Measurements from ENCODE around the gene SERF2.

DNA sequence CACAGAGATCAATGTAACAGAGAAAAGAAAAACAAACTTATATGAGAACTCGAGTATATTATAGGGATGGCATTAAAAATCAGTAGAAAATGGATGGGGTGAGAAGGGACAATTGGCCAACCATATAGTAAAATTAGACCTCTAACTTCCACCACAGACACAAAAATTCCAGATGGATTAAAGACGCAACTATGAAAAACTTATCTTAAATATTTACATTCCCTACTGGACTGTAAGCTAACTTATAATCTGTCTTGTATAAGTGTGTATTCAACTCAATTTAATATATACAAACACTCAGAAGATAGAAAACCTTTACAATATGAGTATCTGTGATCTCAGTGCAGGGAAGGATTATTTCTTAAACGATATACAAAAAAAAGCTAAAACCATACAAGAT, 29.4 kb downstream of the SERF2 start:
- TF ChIP-seq POLR2A (IDR thresholded peaks at IDR 0.05), result no peak
- TF ChIP-seq, protein P1, sequence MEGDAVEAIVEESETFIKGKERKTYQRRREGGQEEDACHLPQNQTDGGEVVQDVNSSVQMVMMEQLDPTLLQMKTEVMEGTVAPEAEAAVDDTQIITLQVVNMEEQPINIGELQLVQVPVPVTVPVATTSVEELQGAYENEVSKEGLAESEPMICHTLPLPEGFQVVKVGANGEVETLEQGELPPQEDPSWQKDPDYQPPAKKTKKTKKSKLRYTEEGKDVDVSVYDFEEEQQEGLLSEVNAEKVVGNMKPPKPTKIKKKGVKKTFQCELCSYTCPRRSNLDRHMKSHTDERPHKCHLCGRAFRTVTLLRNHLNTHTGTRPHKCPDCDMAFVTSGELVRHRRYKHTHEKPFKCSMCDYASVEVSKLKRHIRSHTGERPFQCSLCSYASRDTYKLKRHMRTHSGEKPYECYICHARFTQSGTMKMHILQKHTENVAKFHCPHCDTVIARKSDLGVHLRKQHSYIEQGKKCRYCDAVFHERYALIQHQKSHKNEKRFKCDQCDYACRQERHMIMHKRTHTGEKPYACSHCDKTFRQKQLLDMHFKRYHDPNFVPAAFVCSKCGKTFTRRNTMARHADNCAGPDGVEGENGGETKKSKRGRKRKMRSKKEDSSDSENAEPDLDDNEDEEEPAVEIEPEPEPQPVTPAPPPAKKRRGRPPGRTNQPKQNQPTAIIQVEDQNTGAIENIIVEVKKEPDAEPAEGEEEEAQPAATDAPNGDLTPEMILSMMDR (IDR thresholded peaks at IDR 0.05), result no peak
